Prostate gland (tissue), 2 donors: ENCODE results near the gene MDH2. TPM values are rescaled to one million over a fixed set of nuclear protein-coding genes. Genes with fewer than 3 reads are reported as not detected.
"Not testable (repeated sequence)": the region's sequence is repeated elsewhere in the genome, so short reads cannot be mapped to it uniquely, and the experiment has no call there.

Experiments
- DNase-seq: peaks from one replicate; pipeline ENCODE4 v3.0.0-alpha.2; 2019; ENCODE audit warnings: low spot score
- H3K27ac ChIP-seq, 2 donors: fragments of 200-600 bp; sonication (generic); 2 replicates each; pipeline ENCODE4 v1.5.1; 2017 to 2019
- H3K27me3 ChIP-seq: fragments of 200-600 bp; sonication (generic); replicated peaks from 2 replicates; pipeline ENCODE4 v1.5.1; 2019; ENCODE audit not compliant: insufficient read depth
- H3K36me3 ChIP-seq, 2 donors: fragments of 200-600 bp; sonication (generic); 1 replicate in 1 of 2; 2 replicates in 1 of 2; pipeline versions ENCODE4 v1.5.1 to v1.8.1; 2017 to 2019
- H3K4me1 ChIP-seq: fragments of 200-600 bp; sonication (generic); replicated peaks from 2 replicates; pipeline ENCODE4 v1.5.1; 2019
- H3K4me3 ChIP-seq, 2 donors: fragments of 200-600 bp; sonication (generic); 2 replicates each; pipeline ENCODE4 v1.5.1; 2017 to 2019
- H3K9me3 ChIP-seq: fragments of 200-600 bp; sonication (generic); 2 replicates; pipeline ENCODE4 v1.5.1; 2017
- POLR2A ChIP-seq: fragments of 450-650 bp; IDR thresholded peaks from one replicate; pipeline ENCODE4 v1.6.1; 2016; ENCODE audit warnings: antibody characterized with exemption, mild to moderate bottlenecking
- POLR2AphosphoS5 ChIP-seq: sonication (generic); formaldehyde crosslinking; IDR thresholded peaks from one replicate; pipeline ENCODE4 v1.6.1; 2017; ENCODE audit warnings: antibody characterized with exemption
- WGBS: methylation state at CpG from one replicate; pipeline ENCODE4 v1.1.5; 2018; 5-methylcytosine and 5-hydroxymethylcytosine counted together
- intact Hi-C: fragments of 100-400 bp; cut with DNase I; formaldehyde crosslinking; loops from one replicate; pipeline ENCODE4 v1.14.2; 2022
- total RNA-seq, 2 donors: library from RNA; depleted of rRNA; stranded (reverse); fragments of >200 nt; gene quantifications; one replicate each; pipeline ENCODE4 v1.1.0, GENCODE V29; 2016
- TF ChIP-seq, protein P1 (sequence below), 4 experiments: fragments of 200-600 bp in 2 of 4; fragments of 450-650 bp in 2 of 4; sonication (generic) in 2 of 4; IDR thresholded peaks; 1 replicate in 3 of 4; 2 replicates in 1 of 4; pipeline ENCODE4 v1.5.1; 2016 to 2019; ENCODE audit warnings: antibody characterized with exemption in 4 of 4, mild to moderate bottlenecking in 2 of 4, moderate library complexity in 2 of 4

The MDH2 gene
- total RNA-seq, 2 donors from 2014 or later, result 116 to 117 TPM

DNA sequence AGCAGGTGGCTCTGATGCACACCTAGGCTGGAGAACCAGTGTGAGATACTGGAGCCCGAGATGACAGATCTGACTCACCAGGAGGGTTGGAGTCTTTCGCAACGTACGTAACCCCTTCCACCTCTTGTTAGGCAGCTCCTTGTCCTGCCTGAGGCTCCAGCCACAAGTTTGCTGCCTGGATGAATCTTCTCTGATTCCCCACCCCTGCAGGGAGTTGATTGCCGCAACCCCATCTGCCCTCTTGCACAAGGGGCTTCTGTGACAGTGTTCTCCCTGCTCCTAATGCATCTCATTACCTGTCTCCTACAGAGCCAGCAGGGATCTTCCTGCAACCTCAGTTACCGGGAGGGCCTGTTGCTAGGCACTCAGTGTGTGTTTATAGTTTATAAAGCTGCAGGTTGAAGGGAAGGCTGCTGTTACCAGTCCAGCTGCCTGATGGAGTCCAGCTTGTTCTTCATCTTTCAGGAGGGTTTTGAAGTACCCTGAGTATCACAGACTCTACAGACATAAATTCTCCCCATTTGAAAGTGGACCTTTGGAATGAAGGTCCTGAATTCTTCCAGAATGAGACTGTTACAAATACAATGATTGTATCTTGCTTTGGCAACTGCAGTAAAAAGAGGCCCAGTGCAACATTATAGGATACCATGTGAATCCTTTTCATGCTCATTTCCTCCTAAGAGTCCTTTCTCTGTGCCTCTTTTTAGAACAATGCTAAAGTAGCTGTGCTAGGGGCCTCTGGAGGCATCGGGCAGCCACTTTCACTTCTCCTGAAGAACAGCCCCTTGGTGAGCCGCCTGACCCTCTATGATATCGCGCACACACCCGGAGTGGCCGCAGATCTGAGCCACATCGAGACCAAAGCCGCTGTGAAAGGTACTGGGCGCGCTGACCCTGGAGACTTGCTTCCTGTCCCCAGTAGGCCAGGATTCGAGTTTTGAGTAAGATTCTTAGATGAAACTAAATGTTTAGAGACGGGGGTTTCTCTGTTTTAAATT, 6.5 kb downstream of the MDH2 start:
- Histone ChIP-seq H3K9me3 (no peaks in the 10 kb centered on the region), H3K4me3 (no peak overlapping the region), H3K36me3 (peaks cover 8 to 20% of the 10 kb centered on the region in 2 donors), H3K4me1 (peaks cover 4% of the 10 kb centered on the region), H3K27me3 (no peaks in the 10 kb centered on the region), H3K27ac (no peak overlapping the region)
- WGBS, result 66% methylated on average over 18 of the region's 18 CpGs
- intact Hi-C loops, result no loop called here
- TF ChIP-seq, protein P1, sequence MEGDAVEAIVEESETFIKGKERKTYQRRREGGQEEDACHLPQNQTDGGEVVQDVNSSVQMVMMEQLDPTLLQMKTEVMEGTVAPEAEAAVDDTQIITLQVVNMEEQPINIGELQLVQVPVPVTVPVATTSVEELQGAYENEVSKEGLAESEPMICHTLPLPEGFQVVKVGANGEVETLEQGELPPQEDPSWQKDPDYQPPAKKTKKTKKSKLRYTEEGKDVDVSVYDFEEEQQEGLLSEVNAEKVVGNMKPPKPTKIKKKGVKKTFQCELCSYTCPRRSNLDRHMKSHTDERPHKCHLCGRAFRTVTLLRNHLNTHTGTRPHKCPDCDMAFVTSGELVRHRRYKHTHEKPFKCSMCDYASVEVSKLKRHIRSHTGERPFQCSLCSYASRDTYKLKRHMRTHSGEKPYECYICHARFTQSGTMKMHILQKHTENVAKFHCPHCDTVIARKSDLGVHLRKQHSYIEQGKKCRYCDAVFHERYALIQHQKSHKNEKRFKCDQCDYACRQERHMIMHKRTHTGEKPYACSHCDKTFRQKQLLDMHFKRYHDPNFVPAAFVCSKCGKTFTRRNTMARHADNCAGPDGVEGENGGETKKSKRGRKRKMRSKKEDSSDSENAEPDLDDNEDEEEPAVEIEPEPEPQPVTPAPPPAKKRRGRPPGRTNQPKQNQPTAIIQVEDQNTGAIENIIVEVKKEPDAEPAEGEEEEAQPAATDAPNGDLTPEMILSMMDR (IDR thresholded peaks at IDR 0.05), result no peak
- no peak for TF ChIP-seq POLR2AphosphoS5
- no peak for TF ChIP-seq POLR2A
- no peak for DNase-seq

DNA sequence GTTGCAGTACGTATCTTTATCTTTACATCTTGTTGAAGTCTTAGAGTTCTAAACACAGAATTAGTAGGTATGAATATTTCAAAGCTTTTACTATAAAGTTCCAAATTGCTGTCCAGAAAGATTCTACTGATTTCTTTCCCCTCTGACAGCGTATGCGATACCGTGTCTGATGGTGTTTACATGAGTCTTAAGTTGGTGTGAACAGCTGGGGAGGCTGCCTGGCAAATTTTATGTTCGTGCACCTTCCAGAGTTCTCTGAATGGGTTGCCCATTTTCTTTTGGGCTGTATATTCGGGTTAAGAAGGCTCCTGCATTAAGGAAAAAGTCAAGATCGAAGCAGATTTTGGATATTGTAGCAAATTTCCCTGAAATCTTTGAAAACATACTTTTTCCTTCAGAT, 8.3 kb downstream of the MDH2 start:
- intact Hi-C loops, result no loop called here
- TF ChIP-seq POLR2AphosphoS5 (no peak), POLR2A (no peak)
- TF ChIP-seq, protein P1 (IDR thresholded peaks at IDR 0.05), result no peak
- Histone ChIP-seq H3K27me3 (no peaks in the 10 kb centered on the region), H3K36me3 (peaks cover 18 to 24% of the 10 kb centered on the region in 2 donors), H3K4me3 (no peak overlapping the region), H3K4me1 (no peaks in the 10 kb centered on the region), H3K9me3 (no peaks in the 10 kb centered on the region), H3K27ac (no peak overlapping the region)
- 69% methylated on average over 7 of the region's 7 CpGs for WGBS
- DNase-seq, result no peak

DNA sequence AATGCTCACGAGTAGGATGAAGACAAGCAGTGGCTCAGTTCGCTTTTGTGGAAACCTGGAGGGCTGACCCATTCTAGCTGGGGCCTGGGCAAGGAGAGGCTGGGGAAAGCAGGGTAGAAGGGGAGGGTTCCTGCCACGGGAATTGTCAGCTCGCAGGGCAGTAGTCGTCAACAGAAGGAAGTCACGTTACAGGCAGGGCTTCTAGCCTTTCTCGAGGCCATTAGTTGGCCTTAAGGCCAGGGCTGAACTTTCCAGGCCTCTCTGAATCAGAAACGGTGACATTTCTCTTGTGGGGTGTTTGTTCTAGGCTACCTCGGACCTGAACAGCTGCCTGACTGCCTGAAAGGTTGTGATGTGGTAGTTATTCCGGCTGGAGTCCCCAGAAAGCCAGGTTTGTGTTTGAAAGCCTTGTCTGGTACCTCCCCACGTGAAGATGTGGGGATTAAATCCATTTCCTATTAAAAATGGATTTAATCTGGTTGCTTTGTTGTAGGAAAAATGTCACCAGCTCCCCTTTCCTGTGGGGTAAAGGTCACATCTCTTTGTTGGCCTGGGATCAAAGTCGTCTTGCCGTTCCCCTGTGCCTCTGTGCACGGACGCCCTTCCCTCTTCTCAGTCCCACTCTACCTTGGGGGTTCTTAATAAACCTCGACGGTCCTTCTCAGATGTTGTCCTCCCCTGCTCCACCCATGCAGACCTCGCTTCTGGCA, 9.4 kb downstream of the MDH2 start:
- Histone ChIP-seq H3K4me3 (no peak overlapping the region), H3K27me3 (no peaks in the 10 kb centered on the region), H3K36me3 (peaks cover 21 to 28% of the 10 kb centered on the region in 2 donors), H3K4me1 (no peaks in the 10 kb centered on the region), H3K27ac (no peak overlapping the region), H3K9me3 (no peaks in the 10 kb centered on the region)
- intact Hi-C loops, result no loop called here
- DNase-seq, result no peak
- WGBS, result 88% methylated on average over 18 of the region's 18 CpGs
- no peak for TF ChIP-seq POLR2AphosphoS5
- TF ChIP-seq, protein P1 (IDR thresholded peaks at IDR 0.05), result no peak
- no peak for TF ChIP-seq POLR2A

DNA sequence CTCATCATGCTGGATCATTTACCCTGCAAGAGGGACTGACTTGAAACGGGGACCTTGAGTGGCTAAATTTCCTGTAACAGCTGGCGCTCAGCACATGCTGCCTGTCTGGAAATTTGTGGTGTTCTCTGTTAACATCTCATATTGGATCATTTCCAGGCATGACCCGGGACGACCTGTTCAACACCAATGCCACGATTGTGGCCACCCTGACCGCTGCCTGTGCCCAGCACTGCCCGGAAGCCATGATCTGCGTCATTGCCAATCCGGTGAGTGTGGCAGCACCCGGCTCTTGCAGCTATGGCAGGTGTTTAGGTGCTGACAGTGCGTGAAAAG, 9.9 kb downstream of the MDH2 start:
- Histone ChIP-seq H3K36me3 (peaks cover 21 to 28% of the 10 kb centered on the region in 2 donors), H3K27ac (no peak overlapping the region), H3K9me3 (no peaks in the 10 kb centered on the region), H3K4me3 (no peak overlapping the region), H3K4me1 (no peaks in the 10 kb centered on the region), H3K27me3 (no peaks in the 10 kb centered on the region)
- intact Hi-C loops, result no loop called here
- no peak for TF ChIP-seq POLR2A
- no peak for TF ChIP-seq POLR2AphosphoS5
- TF ChIP-seq, protein P1 (IDR thresholded peaks at IDR 0.05), result no peak
- WGBS, result 84% methylated on average over 11 of the region's 11 CpGs
- no peak for DNase-seq

DNA sequence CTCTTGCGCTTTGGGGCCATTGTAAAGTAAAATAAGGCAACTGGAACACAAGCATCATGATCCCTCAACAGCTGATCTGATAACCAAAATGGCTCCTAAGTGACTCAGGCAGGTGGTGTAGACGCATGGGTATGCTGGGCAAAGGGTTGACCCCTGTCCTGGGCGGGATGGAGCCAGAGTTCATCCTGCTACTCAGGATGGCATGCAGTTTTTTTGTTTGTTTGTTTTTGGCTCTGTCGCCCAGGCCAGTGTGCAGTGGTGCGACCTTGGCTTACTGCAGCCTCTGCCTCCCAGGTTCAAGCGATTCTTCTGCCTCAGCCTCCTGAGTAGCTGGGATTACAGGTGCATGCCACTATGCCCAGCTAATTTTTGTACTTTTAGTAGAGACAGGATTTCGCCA, 10.8 kb downstream of the MDH2 start:
- H3K27me3 ChIP-seq, H3K4me3 ChIP-seq, H3K27ac ChIP-seq, intact Hi-C loops, H3K4me1 ChIP-seq, H3K9me3 ChIP-seq, DNase-seq: not testable (repeated sequence)
- H3K36me3 ChIP-seq, result peaks cover 21 to 28% of the 10 kb centered on the region in 2 donors
- 93% methylated on average over 7 of the region's 7 CpGs for WGBS
